GM12801 (cell line): Measurements from ENCODE around the gene SRP72.

ENCODE experiments used
- TF ChIP-seq, protein P1 (sequence below): IDR thresholded peaks from one replicate; pipeline ENCODE4 v1.5.1; 2011; ENCODE audit warnings: control low read depth; ENCODE audit not compliant: insufficient read length; ENCODE audit errors: extremely low read depth

SRP72 gene

DNA sequence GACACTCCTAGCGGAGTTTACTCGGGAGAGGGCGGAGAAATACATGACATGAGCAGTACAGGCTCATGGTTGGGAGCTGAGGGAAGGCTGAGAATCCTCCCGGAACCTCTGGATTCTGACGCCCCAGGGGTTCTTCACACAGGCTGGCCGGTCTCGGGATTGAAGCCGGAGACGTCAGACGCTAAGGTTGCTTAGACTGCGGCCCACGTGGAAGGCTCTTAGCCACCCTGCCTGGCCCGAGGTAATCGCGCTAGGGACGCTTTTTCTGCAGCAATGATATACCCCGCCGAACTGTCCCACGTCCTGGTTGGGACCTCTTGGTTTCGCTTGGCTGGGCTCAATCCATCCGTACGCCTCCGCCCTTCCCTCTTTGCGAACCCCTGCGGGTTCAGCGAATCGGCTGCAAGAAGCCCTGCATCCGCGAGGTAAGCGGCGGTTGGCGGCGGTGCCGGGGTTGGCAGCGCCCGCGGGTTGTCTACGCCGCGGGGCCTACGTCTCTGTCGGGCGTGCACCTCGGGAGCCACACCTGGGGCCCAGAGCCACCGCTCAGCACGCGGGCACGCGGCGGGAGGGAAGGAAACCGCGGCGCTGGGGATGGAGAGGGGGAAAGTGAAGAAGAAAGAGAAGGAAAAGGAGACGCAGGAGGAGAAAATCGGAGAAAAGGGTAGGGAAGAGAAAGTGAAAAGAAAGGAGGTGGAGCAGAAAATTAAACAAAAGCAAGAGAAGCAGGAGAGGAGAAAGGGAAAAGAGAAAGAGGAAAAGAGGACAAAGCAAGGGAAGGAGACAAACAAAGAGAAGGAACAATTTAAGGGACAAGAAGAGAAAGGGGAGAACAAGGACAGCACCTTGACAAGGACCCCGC lies 38.1 kb downstream of the SRP72 start, which contains the start of gene ARL9:
ARL9 (plus strand) TSS at position 523 of the 862 bp plus-strand sequence; CDS start at position 595, 72 bp downstream.
- TF ChIP-seq, protein P1, sequence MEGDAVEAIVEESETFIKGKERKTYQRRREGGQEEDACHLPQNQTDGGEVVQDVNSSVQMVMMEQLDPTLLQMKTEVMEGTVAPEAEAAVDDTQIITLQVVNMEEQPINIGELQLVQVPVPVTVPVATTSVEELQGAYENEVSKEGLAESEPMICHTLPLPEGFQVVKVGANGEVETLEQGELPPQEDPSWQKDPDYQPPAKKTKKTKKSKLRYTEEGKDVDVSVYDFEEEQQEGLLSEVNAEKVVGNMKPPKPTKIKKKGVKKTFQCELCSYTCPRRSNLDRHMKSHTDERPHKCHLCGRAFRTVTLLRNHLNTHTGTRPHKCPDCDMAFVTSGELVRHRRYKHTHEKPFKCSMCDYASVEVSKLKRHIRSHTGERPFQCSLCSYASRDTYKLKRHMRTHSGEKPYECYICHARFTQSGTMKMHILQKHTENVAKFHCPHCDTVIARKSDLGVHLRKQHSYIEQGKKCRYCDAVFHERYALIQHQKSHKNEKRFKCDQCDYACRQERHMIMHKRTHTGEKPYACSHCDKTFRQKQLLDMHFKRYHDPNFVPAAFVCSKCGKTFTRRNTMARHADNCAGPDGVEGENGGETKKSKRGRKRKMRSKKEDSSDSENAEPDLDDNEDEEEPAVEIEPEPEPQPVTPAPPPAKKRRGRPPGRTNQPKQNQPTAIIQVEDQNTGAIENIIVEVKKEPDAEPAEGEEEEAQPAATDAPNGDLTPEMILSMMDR = no peak

DNA sequence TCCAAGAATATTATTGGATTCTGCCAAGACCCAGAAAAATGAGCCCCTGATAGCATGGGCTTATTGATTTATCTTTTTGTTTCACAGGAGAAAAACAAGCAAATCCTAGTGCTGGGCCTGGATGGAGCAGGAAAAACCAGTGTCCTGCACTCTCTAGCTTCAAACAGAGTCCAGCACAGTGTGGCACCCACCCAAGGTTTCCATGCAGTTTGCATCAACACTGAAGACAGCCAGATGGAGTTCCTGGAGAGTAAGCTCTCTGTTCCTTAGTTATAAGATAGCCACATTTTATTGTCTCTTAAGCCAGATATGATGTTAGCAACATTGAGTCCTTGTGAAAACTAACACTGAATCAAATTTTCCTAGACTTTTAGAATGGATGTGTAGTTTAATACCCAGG lies 43.7 kb downstream of the SRP72 start:
- TF ChIP-seq, protein P1 = no peak

DNA sequence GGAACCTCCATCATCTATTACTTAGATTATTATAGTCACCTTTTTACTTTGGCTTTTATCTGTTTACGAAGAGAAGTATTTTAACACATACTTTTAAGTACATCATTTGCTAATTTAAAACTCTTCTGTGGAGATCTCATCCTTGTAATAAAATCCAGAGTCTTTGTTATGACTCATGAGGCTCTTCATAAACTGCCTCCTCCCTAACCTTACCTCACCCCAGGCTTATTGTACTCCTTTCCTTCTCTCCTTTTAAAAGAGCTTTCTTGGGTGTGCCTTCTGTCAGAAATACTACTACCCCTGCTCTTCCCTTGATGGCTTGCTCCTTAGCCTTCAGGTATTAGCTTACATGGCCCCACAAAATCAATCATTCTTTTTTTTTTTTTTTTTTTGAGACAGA lies 44.7 kb downstream of the SRP72 start:
- TF ChIP-seq, protein P1 = no peak

DNA sequence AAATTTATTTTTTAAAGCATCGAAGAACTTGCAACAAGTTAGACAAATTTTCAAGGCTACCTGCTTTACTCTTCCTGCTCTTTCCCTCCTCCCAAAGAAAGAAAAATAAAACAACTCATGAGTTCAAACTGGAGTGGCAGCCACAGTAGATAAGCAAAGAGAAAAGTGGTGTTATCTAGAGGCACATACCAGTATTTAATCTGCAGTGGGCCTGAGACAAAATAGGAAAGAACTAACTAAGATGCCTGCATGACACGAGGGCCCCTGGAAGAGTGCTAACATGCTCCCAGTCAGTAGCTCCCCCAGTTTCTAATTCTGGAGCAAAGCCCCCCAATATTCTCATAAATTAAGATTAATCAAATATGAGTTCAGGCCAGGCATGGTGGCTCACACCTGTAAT lies 46.1 kb downstream of the SRP72 start:
- TF ChIP-seq, protein P1 = no peak

DNA sequence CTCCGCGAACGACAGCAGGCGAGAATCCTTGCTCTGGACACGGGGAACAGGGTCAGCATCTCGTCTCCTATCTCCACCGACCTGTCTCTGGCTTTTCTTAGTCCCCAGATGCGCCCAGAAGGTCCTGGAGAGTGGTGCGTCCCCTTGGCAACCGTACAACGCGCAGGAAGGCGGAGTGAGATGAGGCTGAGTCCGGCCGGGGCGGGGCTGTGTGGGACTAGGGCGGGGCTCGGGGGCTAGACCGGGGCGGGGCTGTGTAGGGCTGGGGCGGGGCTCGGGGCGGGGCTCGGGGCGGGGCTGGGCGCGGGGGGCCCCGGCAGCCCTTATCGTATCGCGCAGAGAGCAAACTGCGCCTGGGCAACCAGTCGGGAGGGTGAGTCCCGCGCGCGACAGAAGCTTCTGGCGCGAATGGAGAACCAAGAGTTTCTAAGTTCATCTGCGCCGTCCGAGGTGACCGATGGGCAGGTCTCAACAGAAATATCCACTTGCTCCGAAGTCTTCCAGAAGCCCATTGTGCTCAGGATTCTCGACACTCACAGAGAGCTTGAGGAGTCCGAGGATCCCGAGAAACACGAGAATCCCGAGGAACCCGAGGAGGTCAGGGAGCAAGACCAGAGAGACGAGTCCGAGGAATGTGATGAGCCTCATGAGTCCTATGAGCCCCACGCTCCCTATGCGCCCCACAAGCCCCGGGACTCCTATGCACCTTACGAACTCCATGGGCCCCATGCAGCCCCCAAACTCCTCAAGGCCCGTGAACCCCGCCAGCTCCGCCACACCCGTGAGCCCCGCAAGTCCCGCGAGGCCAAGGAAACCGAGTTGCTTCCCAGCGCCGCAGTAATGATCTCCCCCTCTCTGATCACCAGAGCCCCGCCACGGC lies 63.1 kb downstream of the SRP72 start:
- TF ChIP-seq, protein P1 = no peak

DNA sequence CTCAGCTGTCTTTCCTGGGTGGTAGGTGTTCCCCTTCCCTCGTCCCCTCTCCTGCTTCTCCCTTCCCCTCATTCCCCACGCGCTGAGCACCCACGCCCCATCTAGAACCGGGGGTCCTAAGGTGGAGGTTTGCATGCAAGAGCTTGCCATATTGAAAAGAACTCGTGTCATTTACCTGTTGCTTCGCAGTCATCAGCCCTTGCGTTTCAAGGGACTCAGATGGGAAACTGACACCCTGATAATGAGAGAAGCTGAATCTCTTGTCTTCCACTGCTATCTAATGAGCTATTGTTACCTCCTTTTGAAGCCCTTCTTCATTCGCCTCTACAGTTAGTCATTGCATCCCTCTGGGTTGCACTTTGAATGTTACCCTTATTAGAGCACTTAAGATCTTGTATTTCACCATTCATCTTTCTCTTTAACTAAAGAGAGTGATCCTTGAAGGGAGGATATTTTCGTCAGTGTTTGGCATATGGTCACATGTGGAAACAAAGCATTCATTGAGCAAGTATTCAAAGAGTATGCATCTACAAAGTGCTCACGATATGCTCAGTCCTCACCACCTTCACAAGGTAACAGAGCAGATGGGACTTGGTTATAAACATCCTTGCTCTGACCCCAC lies 63.8 kb downstream of the SRP72 start:
- TF ChIP-seq, protein P1 = no peak

DNA sequence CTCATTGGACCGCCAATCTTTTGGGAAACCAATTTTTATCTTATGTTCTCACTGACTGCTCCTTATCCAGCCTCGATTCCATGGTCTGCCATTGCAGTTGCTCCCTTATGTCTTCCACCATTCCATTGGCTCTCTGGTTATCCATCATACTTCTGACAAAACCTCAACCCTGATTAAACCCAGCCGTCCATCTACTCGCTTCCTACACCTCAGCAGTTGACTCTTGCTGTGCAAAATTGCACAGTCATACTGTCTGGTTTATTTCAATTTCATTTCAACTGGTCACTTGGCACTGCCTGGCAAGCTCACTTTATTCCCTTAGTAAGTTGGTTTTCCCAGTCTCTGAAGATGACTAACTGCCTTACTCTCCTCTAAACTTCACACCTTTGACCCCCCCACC lies 64.4 kb downstream of the SRP72 start:
- TF ChIP-seq, protein P1 = no peak
